K562 (cell line): ENCODE measurements around the gene U2SURP. TPM values are rescaled to one million over a fixed set of nuclear protein-coding genes. Genes with fewer than 3 reads are reported as not detected.

Source experiments
- EP300 ChIP-seq: IDR thresholded peaks from 2 replicates; pipeline ENCODE4 v1.6.1; 2012; ENCODE audit warnings: low read length, improper control_type of control experiment
- ESRRB ChIP-seq: fragments of 250-450 bp; sonication (Bioruptor Pico); IDR thresholded peaks from 2 replicates; pipeline ENCODE4 v1.5.0; 2020; ENCODE audit warnings: mild to moderate bottlenecking, moderate library complexity, borderline replicate concordance
- GTF3C2 ChIP-seq: IDR thresholded peaks from 3 replicates; pipeline ENCODE4 v1.6.1; 2011; ENCODE audit warnings: borderline replicate concordance, mild to moderate bottlenecking, moderate library complexity; ENCODE audit not compliant: insufficient read length; ENCODE audit errors: extremely low read depth
- HMBOX1 ChIP-seq: sonication (generic); IDR thresholded peaks from 2 replicates; pipeline ENCODE4 v1.6.1; 2016
- HMGN3 ChIP-seq: IDR thresholded peaks from 2 replicates; pipeline ENCODE4 v1.6.1; 2011; ENCODE audit warnings: borderline replicate concordance, low read depth, mild to moderate bottlenecking, mixed read lengths, low read length; ENCODE audit not compliant: insufficient read length; ENCODE audit errors: extremely low read depth
- ILF3 ChIP-seq: fragments of 450-650 bp; IDR thresholded peaks from 2 replicates; pipeline ENCODE4 v1.6.1; 2018; ENCODE audit warnings: antibody characterized with exemption, mild to moderate bottlenecking, moderate library complexity, borderline replicate concordance
- L3MBTL2 ChIP-seq: fragments of 450-650 bp; IDR thresholded peaks from 2 replicates; pipeline ENCODE4 v1.6.1; 2016; ENCODE audit warnings: mild to moderate bottlenecking, moderate library complexity
- MEF2D ChIP-seq: conservative IDR thresholded peaks from 2 replicates; pipeline ENCODE4 v1.6.1; 2016; ENCODE audit warnings: low read depth, missing genetic modification characterization, missing compliant biosample characterization
- PBX2 ChIP-seq, 2 experiments: IDR thresholded peaks in 1 of 2; conservative IDR thresholded peaks in 1 of 2; 2 replicates each; pipeline ENCODE4 v1.6.1; 2016; ENCODE audit warnings: low read depth in 2 of 2, mild to moderate bottlenecking in 1 of 2, missing compliant biosample characterization in 1 of 2, missing genetic modification characterization in 1 of 2, moderate library complexity in 1 of 2
- SLC30A9 ChIP-seq: fragments of 250-450 bp; sonication (Bioruptor Pico); IDR thresholded peaks from 2 replicates; pipeline ENCODE4 v1.8.0; 2022; ENCODE audit warnings: mild to moderate bottlenecking, moderate library complexity
- SMAD2 ChIP-seq: fragments of 150-350 bp; IDR thresholded peaks from 2 replicates; pipeline ENCODE4 v1.6.1; 2014; ENCODE audit warnings: low read depth, mild to moderate bottlenecking, low read length
- SOX6 ChIP-seq: fragments of 450-650 bp; IDR thresholded peaks from 2 replicates; pipeline ENCODE4 v1.6.1; 2014; ENCODE audit warnings: mild to moderate bottlenecking
- STAT5B ChIP-seq: fragments of 250-450 bp; sonication (Bioruptor Pico); IDR thresholded peaks from 2 replicates; pipeline ENCODE4 v1.8.0; 2021; ENCODE audit warnings: mild to moderate bottlenecking, inconsistent platforms
- TFAP4 ChIP-seq: sonication (generic); formaldehyde crosslinking; IDR thresholded peaks from 2 replicates; pipeline ENCODE4 v1.8.0; 2022; ENCODE audit warnings: missing genetic modification reagents, mild to moderate bottlenecking, moderate library complexity, borderline replicate concordance
- ZBED1 ChIP-seq: IDR thresholded peaks from 2 replicates; pipeline ENCODE4 v1.6.1; 2014
- ZBTB33 ChIP-seq: sonication (generic); formaldehyde crosslinking; IDR thresholded peaks from 2 replicates; pipeline ENCODE4 v1.8.1; 2023; ENCODE audit warnings: mild to moderate bottlenecking, missing genetic modification reagents
- ZNF121 ChIP-seq: sonication (generic); formaldehyde crosslinking; conservative IDR thresholded peaks from 2 replicates; pipeline ENCODE4 v1.8.0; 2022; ENCODE audit warnings: missing genetic modification reagents
- ZNF212 ChIP-seq: fragments of 450-650 bp; formaldehyde crosslinking; IDR thresholded peaks from 2 replicates; pipeline ENCODE4 v1.4.0; 2020; ENCODE audit warnings: mild to moderate bottlenecking
- ZNF23 ChIP-seq: fragments of 250-450 bp; sonication (Bioruptor Pico); IDR thresholded peaks from 2 replicates; pipeline ENCODE4 v1.4.0; 2020; ENCODE audit warnings: mild to moderate bottlenecking
- ZNF316 ChIP-seq: fragments of 450-650 bp; IDR thresholded peaks from 2 replicates; pipeline ENCODE4 v1.6.1; 2016
- polyA plus RNA-seq, 8 experiments: library from polyadenylated mRNA; depleted of rRNA in 4 of 8; stranded (reverse) in 5 of 8; unstranded in 3 of 8; fragments of >200 nt; fragmentation: Nextera tagmentation in 2 of 8; fragmentation: Illumina TruSeq in 1 of 8; extraction: Ambion mirVana in 2 of 8; extraction: Trizol in 1 of 8; gene quantifications; 2 replicates each; pipeline versions ENCODE4 v1.2.1 to v1.2.3, GENCODE V29; 2011 to 2014; ENCODE audit warnings: inconsistent platforms in 1 of 8, missing spikeins in 1 of 8
- total RNA-seq, 7 experiments: library from RNA; depleted of rRNA in 6 of 7; stranded (reverse); fragments of >200 nt in 6 of 7; fragmentation: Illumina TruSeq in 2 of 7; extraction: Trizol in 2 of 7; gene quantifications; 2 replicates each; pipeline versions ENCODE4 v1.2.1 to v1.2.3, GENCODE V29; 2011 to 2021; ENCODE audit warnings: low replicate concordance in 1 of 7

The U2SURP gene
- total and polyA plus RNA-seq, 9 of the 15 experiments (the other 6 are each of a cell fraction or from before 2014, with no cell fraction given): 128 to 322 (median 191) TPM

- TF ChIP-seq GTF3C2 (no peak), SMAD2 (no peak), ILF3 (no peak), EP300 (peak; percentile 30; the same call in 1 of the 2 replicates), ZNF316 (no peak), SLC30A9 (CRISPR knock-in tag) (no peak), MEF2D (tag) (no peak), ZNF212 (CRISPR knock-in tag) (no peak), ZBED1 (no peak), SOX6 (no peak), ZNF121 (CRISPR knock-in tag) (no peak), ZNF23 (CRISPR knock-in tag) (no peak), HMBOX1 (no peak), PBX2 (CRISPR knock-in tag; IDR thresholded peaks at IDR 0.05; ENCODE audit: low read depth) (no peak), PBX2 (tag; conservative IDR thresholded peaks at IDR 0.05; ENCODE audit: low read depth) (no peak), ZBTB33 (CRISPR knock-in tag) (no peak), L3MBTL2 (no peak), HMGN3 (no peak), TFAP4 (CRISPR knock-in tag) (no peak), STAT5B (CRISPR knock-in tag) (no peak), ESRRB (CRISPR knock-in tag) (no peak)
These were observed 90.8 kb downstream of the U2SURP start (continued) for GRCh38 chr3:143092191-143092590.
